NCI-H2107 (cell line): ENCODE data around the gene MCM3AP.

Experiments
- DNase-seq: peaks from one replicate; lab custom pipeline; 2025; lab: John Stamatoyannopoulos, UW

Gene MCM3AP

DNA sequence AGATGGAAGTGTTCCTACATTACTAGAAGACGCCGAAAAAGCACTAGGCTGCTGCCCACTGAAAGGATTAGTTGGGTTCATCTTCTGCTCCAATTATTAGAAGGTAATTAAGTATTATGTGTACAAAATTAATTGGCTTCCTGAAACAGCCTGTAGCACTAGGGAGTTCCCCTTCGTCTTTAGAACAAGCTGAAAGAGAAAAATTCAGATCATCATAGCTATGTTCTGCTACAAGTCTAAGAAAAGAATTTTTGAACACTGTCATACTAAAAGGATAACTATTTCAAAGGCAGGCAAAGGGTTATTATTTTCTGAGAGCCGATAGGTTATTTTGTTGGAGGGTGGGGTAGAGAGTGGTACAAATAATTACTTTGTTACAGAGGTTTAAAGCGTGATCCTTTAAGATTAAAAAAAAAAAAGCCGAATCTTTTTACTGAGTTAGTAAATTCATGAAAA, at the start of gene MCM3AP:
Gene MCM3AP (minus strand): TSS at position 406 of the 456 bp plus-strand sequence. CDS start 325 bp downstream, at position 81.
- no peak for DNase-seq

GRCh38 chr21:46334351-46335140, 49.1 kb upstream of the MCM3AP start:
- no peak for DNase-seq

DNA sequence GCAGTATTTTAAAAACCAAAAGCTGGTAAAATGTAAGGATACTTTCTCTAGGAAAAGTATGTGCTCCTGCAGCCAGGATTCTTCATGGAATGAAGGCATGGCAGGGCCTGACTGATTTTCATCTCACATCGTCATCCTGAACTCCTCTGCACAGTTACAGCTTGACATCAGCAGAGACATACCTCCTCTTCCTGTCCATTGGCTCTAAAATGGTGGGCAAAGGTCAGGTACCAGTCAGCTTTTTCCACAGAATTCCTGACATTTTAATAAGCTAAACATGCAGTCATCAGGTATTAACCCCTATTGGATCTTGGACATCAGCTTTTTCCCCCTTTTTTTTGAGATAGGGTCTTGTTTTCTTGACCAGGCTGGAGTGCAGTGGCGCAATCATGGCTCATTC, 44.4 kb upstream of the MCM3AP start:
- no peak for DNase-seq

DNA sequence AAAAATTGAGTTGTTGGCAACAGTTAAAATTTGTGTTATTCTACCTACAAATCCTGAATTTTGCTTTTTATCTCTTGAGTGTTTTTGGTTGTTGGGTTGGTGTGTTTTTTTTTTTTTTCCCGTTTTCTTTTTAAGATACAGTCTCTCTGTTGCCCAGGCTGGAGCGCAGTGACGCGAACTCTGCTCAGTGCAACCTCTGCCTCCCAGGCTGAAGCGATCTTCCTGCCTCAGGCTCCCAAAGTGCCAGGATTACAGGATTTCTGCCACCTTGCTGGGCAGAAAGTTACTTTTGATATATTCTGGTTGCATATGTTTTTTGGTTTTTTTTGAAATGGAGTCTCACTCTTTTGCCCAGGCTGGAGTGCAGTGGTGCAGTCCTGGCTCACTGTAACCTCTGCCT, 42.7 kb upstream of the MCM3AP start:
- no peak for DNase-seq

DNA sequence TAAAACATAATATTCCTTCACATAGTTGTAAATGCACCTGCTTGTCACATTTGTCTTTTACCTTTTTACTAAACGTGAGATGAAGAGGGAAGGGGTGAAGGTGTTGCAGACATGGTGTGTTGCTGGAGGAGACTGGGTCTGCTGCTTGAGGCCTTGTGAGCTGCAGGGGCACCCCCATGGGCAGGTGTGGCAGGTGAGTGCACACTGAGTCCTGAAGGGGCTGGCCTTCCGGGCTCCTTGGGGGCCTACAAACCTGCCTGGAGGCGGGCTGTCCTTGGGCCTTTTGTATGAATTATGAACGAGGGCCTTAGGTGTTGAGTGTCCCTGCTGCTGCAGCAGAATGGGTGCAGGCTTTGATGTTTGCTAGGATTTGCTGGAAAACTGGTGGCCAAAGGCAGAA, 42.3 kb upstream of the MCM3AP start:
- no peak for DNase-seq

GRCh38 chr21:46326110-46326703, 40.8 kb upstream of the MCM3AP start:
- DNase-seq, result no peak

- DNase-seq, result peak; percentile 45
These were observed 39.9 kb upstream of the MCM3AP start for GRCh38 chr21:46325073-46325912.

DNA sequence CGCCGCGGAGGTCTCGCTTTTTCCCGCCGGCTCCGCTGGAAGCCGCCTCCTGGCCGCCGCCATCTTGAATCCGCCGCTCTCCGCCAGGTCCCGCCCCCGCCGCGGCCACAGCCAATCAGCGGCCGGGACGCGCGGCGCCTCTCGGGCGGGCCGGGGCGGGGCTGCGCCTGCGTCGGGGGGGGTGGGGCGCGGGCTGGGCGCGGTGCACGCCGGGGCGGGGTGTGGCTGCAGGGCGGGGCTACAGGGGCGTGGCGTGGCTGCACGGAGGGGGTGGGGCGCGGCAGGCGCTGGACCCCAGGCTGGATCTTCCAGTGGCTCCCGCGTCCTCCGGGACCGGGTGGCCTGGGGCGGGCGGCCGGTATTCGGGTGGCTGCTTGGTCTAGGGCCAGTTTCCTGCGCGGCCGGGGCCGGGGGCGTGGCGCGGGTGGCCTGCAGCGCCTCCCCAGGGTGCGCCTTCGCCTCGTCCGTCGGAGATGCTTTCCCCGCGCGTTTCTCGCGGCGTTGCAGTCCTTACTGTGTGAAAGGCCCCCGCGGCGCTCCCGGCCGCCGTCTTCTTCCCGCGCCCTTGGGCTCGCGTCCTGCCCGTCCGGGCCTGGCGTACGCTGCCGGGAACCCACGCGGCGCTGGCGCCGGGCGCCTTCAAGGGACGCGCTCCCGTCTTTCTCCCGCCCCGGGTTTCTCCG, 39.1 kb upstream of the MCM3AP start:
- DNase-seq, result peak; percentile 89

GRCh38 chr21:46323710-46324389, 38.4 kb upstream of the MCM3AP start, which contains the start of the genes C21orf58 and PCNT:
C21orf58 (minus strand) TSS chr21:46323870; CDS start chr21:46322738, 1,132 bp downstream.
PCNT (plus strand) TSS chr21:46324156; CDS start chr21:46324229, 73 bp downstream.
- DNase-seq, result peak; percentile 99

- no peak for DNase-seq
These were observed 37.9 kb upstream of the MCM3AP start for GRCh38 chr21:46323227-46323709.

DNA sequence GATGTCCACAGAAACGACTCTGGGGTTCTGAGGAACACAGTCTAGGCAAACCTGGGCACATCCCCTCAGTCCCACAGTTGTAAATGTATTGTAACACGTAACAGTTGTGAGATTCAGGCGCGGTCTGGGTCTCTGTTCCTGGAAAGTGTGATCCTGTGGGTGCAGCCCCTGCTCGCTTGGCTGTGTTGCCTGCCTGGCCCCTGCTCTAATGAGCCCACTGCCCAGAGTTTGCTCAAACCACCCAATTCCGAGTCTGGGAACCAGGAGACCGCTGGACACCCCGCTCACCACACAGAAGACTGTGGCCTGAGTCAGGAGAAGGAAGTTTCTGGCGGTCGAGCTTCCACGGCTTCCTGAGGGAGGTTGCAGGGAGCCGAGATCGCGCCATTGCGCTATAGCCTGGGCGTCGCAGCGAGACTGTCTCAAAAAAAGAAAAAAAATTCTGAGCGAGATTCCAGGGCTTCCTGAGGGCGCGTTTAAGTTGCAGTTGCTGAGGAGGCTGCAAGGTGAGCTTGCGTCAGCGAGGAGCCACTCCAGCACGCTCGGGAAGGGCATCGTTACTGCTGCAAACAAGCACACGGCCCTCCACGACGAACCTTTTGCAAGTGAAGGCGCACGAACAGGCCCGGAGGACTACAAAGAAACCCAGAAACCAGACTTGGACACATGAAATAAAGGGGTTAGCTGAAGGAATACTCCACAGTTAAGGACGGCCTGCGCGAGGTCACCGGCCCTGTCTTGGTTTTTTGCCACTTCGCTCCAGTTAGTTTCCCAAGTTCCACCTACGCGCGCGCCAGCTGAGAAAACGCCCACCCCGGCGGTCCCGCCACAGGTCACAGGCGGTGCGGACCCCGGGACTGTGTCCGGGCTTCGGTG, 37.2 kb upstream of the MCM3AP start:
- DNase-seq, result no peak

DNA sequence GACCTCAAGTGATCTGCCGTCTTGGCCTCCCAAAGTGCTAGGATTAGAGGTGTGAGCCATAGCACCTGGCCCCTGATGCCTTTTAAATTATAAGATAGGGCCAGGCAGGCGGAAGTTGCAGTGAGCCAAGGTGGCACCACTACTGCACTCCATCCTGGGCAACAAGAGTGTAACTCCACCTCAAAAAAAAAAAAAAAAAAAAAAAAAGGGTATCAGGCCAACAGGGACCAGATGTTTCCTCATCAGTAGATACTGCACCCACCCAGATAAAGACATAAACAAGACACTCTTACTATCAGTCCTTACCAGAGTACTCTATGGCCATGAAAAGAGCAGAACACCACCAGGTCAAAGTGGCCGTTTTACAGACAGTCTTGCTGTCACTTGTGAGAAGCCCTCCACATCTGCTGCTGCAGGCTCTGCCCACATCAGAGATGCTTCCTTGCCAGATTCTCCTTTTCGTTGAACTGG, 35.0 kb upstream of the MCM3AP start:
- DNase-seq, result no peak

DNA sequence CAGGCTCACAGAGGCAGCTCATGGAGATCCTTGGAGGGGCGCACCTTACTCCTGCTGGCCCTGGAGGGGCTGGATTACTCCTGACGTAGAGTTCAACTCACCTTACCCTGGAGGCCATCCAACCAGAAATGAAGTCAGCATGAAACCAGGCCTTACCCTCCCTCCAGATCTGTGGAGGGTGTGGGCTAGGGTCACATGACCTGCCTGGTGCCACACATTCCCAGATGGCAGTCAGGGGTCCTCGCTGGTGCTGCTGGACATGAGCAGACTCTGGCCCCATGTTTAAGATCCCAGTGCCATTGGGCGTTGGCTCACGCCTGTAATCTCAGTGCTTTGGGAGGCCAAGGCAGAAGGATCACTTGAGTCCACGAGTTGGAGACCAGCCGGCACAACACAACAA, 33.8 kb upstream of the MCM3AP start:
- DNase-seq, result no peak

DNA sequence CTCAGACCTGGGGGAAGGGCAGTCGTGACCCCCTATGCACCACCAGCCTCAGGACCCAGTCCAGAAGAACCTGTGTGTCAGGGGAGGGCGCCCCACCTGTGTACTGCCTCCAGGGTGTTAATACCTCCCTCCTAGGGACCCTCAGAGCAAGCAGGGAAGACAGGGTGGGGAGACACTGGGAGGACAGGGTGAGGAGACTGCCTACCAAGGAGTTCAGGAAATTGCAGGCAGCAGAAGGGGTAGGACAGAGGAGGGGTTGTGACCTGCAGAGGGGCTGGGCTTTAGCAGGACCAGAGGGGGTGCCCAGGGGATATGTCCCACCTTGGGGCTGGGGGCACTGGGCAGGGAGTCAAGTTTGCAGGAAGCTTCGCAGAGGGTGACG, 33.0 kb upstream of the MCM3AP start:
- DNase-seq, result no peak

GRCh38 chr21:46317710-46318463, 32.5 kb upstream of the MCM3AP start:
- peak; percentile 81 for DNase-seq

GRCh38 chr21:46316708-46317324, 31.4 kb upstream of the MCM3AP start:
- no peak for DNase-seq

GRCh38 chr21:46314441-46315020, 29.1 kb upstream of the MCM3AP start:
- no peak for DNase-seq

DNA sequence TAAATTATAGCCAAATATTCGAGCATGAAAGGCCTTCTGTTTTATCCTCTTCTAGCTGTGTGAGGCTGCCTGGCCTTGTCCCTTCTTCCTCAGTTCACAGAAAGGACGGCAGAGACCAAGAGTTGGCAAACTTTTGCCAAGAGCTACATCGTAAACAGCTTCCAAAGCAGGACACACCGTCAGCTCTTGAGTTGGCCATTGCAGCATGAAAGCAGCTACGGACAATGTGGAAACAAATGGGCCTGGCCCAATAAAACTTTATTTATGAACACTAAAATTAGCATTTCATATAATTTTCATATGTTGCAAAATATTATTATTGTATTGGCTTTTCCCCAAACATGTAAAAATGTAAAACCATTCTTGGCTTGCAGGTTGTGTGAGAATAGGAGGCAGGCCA, 27.5 kb upstream of the MCM3AP start:
- no peak for DNase-seq
